Upper lobe of left lung (tissue), 6 donors: ENCODE data around the gene HS3ST3A1. TPM values are rescaled to one million over a fixed set of nuclear protein-coding genes. Genes with fewer than 3 reads are reported as not detected.

Experiments used
- ATAC-seq, 2 donors: fragments of 200-7000 bp; cut with Tn5 transposase; one replicate each; pipeline ENCODE4 v1.9.1; 2022; ENCODE audit warnings: mild to moderate bottlenecking in 2 of 2, moderate library complexity in 2 of 2; ENCODE audit not compliant: low FRiP score in 2 of 2
- DNase-seq, 2 donors: peaks; one replicate each; pipeline ENCODE4 v3.0.0-alpha.2; 2019 to 2020
- H3K27ac ChIP-seq, 4 donors: fragments of 200-600 bp; sonication (generic); one replicate each; pipeline ENCODE4 v1.5.1; 2016 to 2019
- H3K27me3 ChIP-seq, 4 donors: fragments of 200-600 bp; sonication (generic); one replicate each; pipeline ENCODE4 v1.5.1; 2017 to 2019
- H3K36me3 ChIP-seq, 4 donors: fragments of 200-600 bp; sonication (generic); one replicate each; pipeline ENCODE4 v1.5.1; 2016 to 2019
- H3K4me1 ChIP-seq, 4 donors: fragments of 200-600 bp; sonication (generic); one replicate each; pipeline ENCODE4 v1.5.1; 2018 to 2019
- H3K4me3 ChIP-seq, 4 donors: fragments of 200-600 bp; sonication (generic); one replicate each; pipeline ENCODE4 v1.5.1; 2017 to 2019; ENCODE audit warnings: mild to moderate bottlenecking in 2 of 4, moderate library complexity in 1 of 4
- H3K9me3 ChIP-seq, 4 donors: fragments of 200-600 bp; sonication (generic); one replicate each; pipeline ENCODE4 v1.5.1; 2018 to 2019
- CTCF ChIP-seq, 6 experiments: fragments of 450-650 bp in 4 of 6; fragments of 200-600 bp in 2 of 6; sonication (generic) in 2 of 6; IDR thresholded peaks; one replicate each; pipeline ENCODE4 v1.5.1; 2016 to 2019; ENCODE audit warnings: antibody characterized with exemption in 6 of 6
- EP300 ChIP-seq, 4 donors: sonication (generic); formaldehyde crosslinking; IDR thresholded peaks; one replicate each; pipeline ENCODE4 v1.5.1; 2017; ENCODE audit warnings: antibody characterized with exemption in 4 of 4, control low read depth in 2 of 4
- POLR2A ChIP-seq, 4 donors: fragments of 450-650 bp; IDR thresholded peaks; one replicate each; pipeline ENCODE4 v1.5.1; 2016 to 2017; ENCODE audit warnings: antibody characterized with exemption in 4 of 4, mild to moderate bottlenecking in 2 of 4
- POLR2AphosphoS5 ChIP-seq, 2 donors: sonication (generic); formaldehyde crosslinking; IDR thresholded peaks; one replicate each; pipeline ENCODE4 v1.5.1; 2017; ENCODE audit warnings: antibody characterized with exemption in 2 of 2
- WGBS, 2 donors: methylation state at CpG; one replicate each; pipeline ENCODE4 v1.1.5; 2017 to 2018; 5-methylcytosine and 5-hydroxymethylcytosine counted together
- total RNA-seq, 6 donors: library from RNA; depleted of rRNA in 4 of 6; stranded (reverse); fragments of >200 nt in 4 of 6; gene quantifications; one replicate each; pipeline versions ENCODE4 v1.1.0 to v1.2.1, GENCODE V29; 2016 to 2021
- donor health status: DM: no; HTN: no; CAD: no; lungs with moderate emphysema.
- donor health status: DM: no; HTN: yes; CAD: no; lungs with severe emphysema.

Gene HS3ST3A1
- total RNA-seq, 6 donors from 2014 or later = 1.3 to 10.5 (median 2.2) TPM

DNA sequence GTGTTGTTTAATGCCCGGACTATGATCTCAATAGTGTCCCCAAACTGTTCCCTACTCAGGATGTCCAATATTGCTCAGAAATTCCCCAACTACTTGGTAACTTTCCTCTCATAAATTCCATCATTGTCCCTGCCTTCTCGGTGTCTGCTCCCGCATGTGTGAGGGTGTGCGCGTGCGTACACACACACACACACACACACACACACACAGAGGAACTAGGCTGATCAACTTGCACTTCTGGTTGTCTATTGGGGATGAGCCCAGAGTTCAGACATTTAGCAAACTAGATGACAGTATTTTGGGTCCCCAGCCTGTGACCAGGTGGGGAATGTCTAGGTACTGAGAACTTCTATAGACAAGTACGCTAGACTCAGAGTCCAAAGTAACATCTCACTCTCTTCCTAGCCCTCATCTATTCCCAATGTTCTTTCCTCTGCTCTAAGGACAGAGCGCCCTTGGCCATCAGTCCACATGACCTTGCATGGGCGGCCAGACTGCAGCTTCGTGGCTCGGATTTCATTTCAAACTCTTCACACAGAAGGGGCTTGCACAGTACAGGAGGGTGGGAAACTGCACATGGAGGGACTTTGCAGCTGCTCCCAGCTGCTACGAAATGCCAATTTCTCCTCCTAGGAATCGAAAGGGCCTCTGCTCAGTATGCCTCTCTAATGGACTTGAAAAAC lies 5.3 kb downstream of the HS3ST3A1 start:
- no peak overlapping the region for H3K4me3 ChIP-seq
- H3K27ac ChIP-seq = no peak overlapping the region
- DNase-seq (no peak), ATAC-seq (peak in 1 of 2 donors; percentile 26)
- peaks cover 0 to 12% (median 8%) of the 10 kb centered on the region in 4 donors for H3K4me1 ChIP-seq
- 74 to 78% methylated on average over 13 of the region's 13 CpGs for WGBS, 2 donors
- no peaks in the 10 kb centered on the region for H3K9me3 ChIP-seq
- peaks cover 0 to 13% (median 6%) of the 10 kb centered on the region in 4 donors for H3K27me3 ChIP-seq
- no peak for TF ChIP-seq EP300 (IDR thresholded peaks at IDR 0.05)
- no peak for TF ChIP-seq POLR2AphosphoS5 (IDR thresholded peaks at IDR 0.05)
- TF ChIP-seq CTCF (IDR thresholded peaks at IDR 0.05) = no peak
- TF ChIP-seq POLR2A (IDR thresholded peaks at IDR 0.05) = no peak
- H3K36me3 ChIP-seq = no peaks in the 10 kb centered on the region

DNA sequence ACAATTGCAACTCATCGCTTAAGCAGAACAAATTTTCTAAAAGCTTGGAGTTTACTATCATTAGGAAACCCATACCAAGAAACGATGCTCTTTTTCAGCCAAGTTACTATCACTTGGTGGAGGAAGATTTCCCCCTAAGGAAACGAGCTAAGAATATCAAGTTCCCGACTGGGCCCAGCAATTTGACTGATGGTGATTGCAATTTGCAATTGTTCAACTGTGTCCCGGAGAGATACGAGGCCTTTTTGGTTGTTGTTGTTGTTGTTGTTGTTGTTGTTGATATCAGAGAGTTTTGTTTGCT lies 6.2 kb downstream of the HS3ST3A1 start:
- no peak for ATAC-seq
- 65 to 69% methylated on average over 6 of the region's 6 CpGs for WGBS, 2 donors
- Histone ChIP-seq H3K4me1 (peaks cover 0 to 4% (median 1%) of the 10 kb centered on the region in 4 donors), H3K36me3 (no peaks in the 10 kb centered on the region), H3K27ac (no peak overlapping the region), H3K27me3 (peaks cover 0 to 4% (median 2%) of the 10 kb centered on the region in 4 donors), H3K9me3 (no peaks in the 10 kb centered on the region), H3K4me3 (no peak overlapping the region)
- no peak for DNase-seq
- no peak for TF ChIP-seq CTCF (IDR thresholded peaks at IDR 0.05)
- no peak for TF ChIP-seq POLR2AphosphoS5 (IDR thresholded peaks at IDR 0.05)
- no peak for TF ChIP-seq POLR2A (IDR thresholded peaks at IDR 0.05)

DNA sequence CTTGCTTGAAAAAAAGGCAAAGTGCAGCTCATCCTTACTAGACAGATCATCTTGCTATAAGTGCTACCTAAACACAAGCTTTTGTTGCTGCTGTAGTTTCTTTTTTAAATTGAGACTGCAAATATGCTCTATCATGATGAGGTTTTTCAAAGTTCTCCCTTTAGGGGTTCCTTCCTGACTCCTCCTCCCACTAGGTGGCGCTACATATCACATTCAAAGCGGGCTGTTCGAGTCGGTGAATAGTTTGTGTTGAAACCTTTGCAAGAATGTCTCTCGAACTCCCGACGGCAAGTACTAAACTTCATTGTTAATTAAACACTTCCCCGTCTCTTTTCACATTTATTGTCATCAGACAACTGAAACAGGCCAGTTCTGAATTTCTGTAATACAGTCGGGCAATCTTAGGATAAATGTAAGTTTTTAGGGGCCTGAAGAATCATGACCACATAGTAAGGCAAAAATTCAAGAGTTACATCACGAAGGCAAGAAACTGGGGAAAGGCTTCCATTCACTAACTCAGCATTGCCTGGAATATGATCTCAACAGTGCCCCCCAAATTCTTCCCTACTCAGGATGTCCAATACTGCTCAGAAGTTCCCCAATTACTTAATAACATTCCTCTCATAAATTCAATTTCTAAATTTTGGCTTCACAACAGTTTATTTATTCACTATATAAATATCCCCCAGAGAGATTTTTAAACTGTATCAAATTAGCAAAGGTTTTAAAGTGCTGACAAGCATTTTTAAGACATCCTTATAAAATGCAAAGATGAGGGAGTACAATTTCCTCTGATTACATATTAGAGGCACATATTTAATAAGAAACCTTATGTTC lies 6.7 kb downstream of the HS3ST3A1 start:
- DNase-seq = peak in 1 of 2 donors; percentile 80
- no peak for TF ChIP-seq POLR2A (IDR thresholded peaks at IDR 0.05)
- TF ChIP-seq EP300 (IDR thresholded peaks at IDR 0.05) = no peak
- TF ChIP-seq CTCF (IDR thresholded peaks at IDR 0.05) = peak; percentile 66 to 82 (median 78)
- TF ChIP-seq POLR2AphosphoS5 (IDR thresholded peaks at IDR 0.05) = no peak
- Histone ChIP-seq H3K27me3 (no peaks in the 10 kb centered on the region), H3K9me3 (no peaks in the 10 kb centered on the region), H3K4me1 (no peaks in the 10 kb centered on the region), H3K36me3 (no peaks in the 10 kb centered on the region), H3K4me3 (no peak overlapping the region), H3K27ac (no peak overlapping the region)
- peak; percentile 68 to 82 for ATAC-seq
- WGBS, 2 donors = 18% methylated on average over 10 of the region's 10 CpGs

DNA sequence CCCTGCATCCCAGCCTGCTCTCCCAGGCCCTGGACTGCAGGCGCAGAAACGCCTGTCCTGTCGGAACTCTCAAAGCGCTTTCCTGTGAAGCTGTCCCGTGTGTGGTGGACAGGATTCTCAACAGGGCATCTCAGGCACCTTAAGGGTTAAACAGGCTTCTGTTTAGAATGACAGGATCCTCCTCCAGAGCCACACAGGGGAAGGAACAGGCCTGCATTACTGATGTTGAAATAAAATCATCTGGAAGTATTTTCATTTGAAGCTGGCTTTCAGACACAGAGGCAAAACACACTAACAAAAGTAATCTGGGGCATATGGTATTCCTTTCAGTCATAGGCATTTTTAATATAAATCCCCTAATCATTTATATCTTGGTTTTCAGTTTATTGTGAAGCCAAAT lies 7.4 kb downstream of the HS3ST3A1 start:
- H3K4me1 ChIP-seq = no peaks in the 10 kb centered on the region
- H3K9me3 ChIP-seq = no peaks in the 10 kb centered on the region
- ATAC-seq = no peak
- no peak for DNase-seq
- WGBS, 2 donors = 84 to 96% methylated on average over 5 of the region's 5 CpGs
- TF ChIP-seq EP300 (IDR thresholded peaks at IDR 0.05) (no peak), POLR2AphosphoS5 (IDR thresholded peaks at IDR 0.05) (no peak), CTCF (IDR thresholded peaks at IDR 0.05) (no peak), POLR2A (IDR thresholded peaks at IDR 0.05) (no peak)
- H3K36me3 ChIP-seq = no peaks in the 10 kb centered on the region
- H3K27ac ChIP-seq = no peak overlapping the region
- no peak overlapping the region for H3K4me3 ChIP-seq
- no peaks in the 10 kb centered on the region for H3K27me3 ChIP-seq
